ENCODE data around the gene CLIP3.
"Not testable (repeated sequence)": the region's sequence is repeated elsewhere in the genome, so short reads cannot be mapped to it uniquely, and the experiment has no call there.

Gene CLIP3

DNA sequence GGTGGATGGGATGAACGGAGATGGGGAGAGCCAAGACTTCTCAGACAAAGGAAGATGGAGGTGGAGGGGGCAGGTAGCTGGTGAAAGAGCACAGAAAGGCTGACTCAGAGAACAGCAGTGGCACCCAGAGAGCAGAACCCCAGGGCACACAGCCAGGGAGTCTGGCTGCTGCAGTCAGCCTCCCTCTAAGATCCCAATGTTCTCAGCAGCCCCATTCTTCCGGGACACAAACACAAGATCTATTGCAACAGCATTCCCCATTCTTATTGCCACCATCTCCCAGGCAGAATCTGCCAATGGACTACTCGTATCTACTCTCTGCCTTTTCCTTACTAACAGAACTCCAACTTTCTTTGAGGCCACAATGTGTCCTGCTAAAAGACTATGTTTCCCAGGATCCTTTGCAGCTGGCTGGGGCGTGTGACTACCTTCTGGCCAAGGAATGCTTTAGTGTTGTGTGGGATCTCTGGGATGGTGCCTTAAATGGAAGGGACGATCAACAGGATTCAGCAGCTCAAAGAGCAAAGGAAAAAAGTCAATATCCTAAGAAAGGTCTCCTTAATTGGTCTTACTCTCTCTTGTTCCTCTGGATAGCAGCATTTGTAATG, 13.9 kb upstream of the CLIP3 start:
- peaks cover 13% of the 10 kb centered on the region for H3K4me1 ChIP-seq (ENCODE audit: control insufficient read depth, insufficient read depth, low read length, unreplicated experiment)
- H3K27me3 ChIP-seq (ENCODE audit: insufficient read depth, low read length), result no peaks in the 10 kb centered on the region
- no peak overlapping the region for H2AFZ ChIP-seq (ENCODE audit: low read length, unreplicated experiment)
- H3K4me3 ChIP-seq (ENCODE audit: low read depth, low read length), result no peak overlapping the region
- no peaks in the 10 kb centered on the region for H3K79me2 ChIP-seq (ENCODE audit: control insufficient read depth, insufficient read depth, low read length, unreplicated experiment)
- no peak overlapping the region for H3K27ac ChIP-seq (ENCODE audit: low read depth, low read length)
- no peaks in the 10 kb centered on the region for H3K36me3 ChIP-seq (ENCODE audit: insufficient read depth, low read length)

DNA sequence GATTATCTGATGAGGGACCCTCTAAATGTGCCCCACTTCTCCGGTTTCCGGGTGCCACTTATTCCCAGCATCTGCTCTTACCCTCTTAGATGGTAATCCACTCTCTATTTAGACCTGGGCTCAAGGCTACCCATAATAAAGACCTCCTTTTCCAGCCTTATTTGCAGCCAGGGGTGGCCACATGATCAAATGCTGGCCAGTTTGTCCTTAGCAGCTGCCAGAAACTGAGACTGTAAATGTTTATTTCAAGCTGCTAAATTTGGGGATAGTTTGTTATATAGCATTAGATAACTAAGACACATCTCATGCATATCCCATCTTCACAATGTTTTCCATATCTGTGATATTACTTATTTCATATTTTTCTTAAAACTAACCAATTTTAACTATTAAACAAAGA, 11.3 kb upstream of the CLIP3 start:
- H2AFZ ChIP-seq (ENCODE audit: low read length, unreplicated experiment), result no peak overlapping the region
- H3K27ac ChIP-seq (ENCODE audit: low read depth, low read length), result no peak overlapping the region
- H3K79me2 ChIP-seq (ENCODE audit: control insufficient read depth, insufficient read depth, low read length, unreplicated experiment), result no peaks in the 10 kb centered on the region
- no peaks in the 10 kb centered on the region for H3K36me3 ChIP-seq (ENCODE audit: insufficient read depth, low read length)
- no peaks in the 10 kb centered on the region for H3K27me3 ChIP-seq (ENCODE audit: insufficient read depth, low read length)
- H3K4me1 ChIP-seq (ENCODE audit: control insufficient read depth, insufficient read depth, low read length, unreplicated experiment), result peaks cover 17% of the 10 kb centered on the region
- no peak overlapping the region for H3K4me3 ChIP-seq (ENCODE audit: low read depth, low read length)

DNA sequence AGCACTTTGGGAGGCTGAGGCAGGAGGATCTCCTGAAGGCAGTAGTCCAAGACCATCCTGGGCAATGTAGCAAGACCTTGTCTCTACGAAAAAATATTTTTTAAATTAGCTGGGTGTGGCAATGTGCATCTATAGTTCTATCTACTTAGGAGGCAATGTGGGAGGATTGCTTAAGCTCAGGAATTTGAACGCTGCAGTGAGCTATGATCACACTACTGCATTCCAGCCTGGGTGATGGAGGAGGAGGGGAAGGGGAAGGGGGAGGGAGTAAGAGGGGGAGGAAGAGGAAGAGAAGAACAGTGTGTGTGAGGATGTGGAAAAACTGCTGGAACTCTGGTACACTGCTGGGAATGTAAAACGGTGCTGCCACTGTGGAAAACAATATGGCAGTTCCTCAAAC, 9.2 kb upstream of the CLIP3 start:
- Histone ChIP-seq H3K4me1 (ENCODE audit: control insufficient read depth, insufficient read depth, low read length, unreplicated experiment) (peaks cover 17% of the 10 kb centered on the region), H2AFZ (ENCODE audit: low read length, unreplicated experiment) (no peak overlapping the region), H3K27me3 (ENCODE audit: insufficient read depth, low read length) (no peaks in the 10 kb centered on the region), H3K27ac (ENCODE audit: low read depth, low read length) (0 out of 2 replicates have a peak overlapping the region, but pooled peaks have one; percentile 39), H3K4me3 (ENCODE audit: low read depth, low read length) (no peak overlapping the region), H3K36me3 (ENCODE audit: insufficient read depth, low read length) (no peaks in the 10 kb centered on the region), H3K79me2 (ENCODE audit: control insufficient read depth, insufficient read depth, low read length, unreplicated experiment) (no peaks in the 10 kb centered on the region)

DNA sequence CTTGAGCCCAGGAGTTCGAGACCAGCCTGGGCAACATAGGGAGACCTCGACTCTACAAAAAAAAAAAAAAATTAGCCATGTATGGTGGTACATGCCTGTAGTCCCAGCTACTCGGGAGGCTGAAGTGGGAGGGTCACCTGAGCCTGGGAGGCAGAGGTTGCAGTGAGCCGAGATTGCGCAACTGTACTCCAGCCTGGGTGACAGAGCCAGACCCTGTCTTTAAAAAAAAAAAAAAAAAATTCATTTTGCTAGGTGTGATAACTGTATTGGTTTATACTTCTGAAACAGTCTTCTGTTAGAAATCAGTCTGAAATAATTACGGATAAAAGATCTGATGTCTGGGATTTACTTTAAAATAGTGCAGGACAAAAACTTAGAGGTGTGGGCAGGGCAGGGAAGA, 8.4 kb upstream of the CLIP3 start:
- H2AFZ ChIP-seq (ENCODE audit: low read length, unreplicated experiment); H3K4me3 ChIP-seq (ENCODE audit: low read depth, low read length); H3K36me3 ChIP-seq (ENCODE audit: insufficient read depth, low read length); H3K27me3 ChIP-seq (ENCODE audit: insufficient read depth, low read length); H3K79me2 ChIP-seq (ENCODE audit: control insufficient read depth, insufficient read depth, low read length, unreplicated experiment): not testable (repeated sequence)
- Histone ChIP-seq H3K4me1 (ENCODE audit: control insufficient read depth, insufficient read depth, low read length, unreplicated experiment) (peaks cover 13% of the 10 kb centered on the region), H3K27ac (ENCODE audit: low read depth, low read length) (peak overlapping the region; percentile 39; the same call in 1 of the 2 replicates)

DNA sequence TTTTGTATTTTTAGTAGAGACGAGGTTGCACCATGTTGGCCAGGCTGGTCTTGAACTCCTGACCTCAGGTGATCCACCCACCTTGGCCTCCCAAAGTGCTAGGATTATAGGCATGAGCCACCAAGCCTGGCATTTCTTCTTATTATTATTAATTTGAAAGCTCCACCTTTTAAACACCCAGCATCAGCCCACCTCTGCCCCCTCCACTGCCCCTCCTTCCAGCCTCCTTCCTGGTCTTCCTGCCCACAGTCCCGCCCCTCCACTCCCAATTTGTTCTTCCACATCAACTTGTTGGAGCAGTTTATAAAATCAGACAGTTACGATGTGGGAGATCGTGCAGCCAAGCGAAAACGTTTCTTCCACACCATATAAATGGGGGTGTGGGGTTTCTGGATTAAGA, 7.8 kb upstream of the CLIP3 start:
- H3K4me1 ChIP-seq (ENCODE audit: control insufficient read depth, insufficient read depth, low read length, unreplicated experiment), result peaks cover 13% of the 10 kb centered on the region
- H2AFZ ChIP-seq (ENCODE audit: low read length, unreplicated experiment), result no peak overlapping the region
- no peak overlapping the region for H3K27ac ChIP-seq (ENCODE audit: low read depth, low read length)
- no peaks in the 10 kb centered on the region for H3K27me3 ChIP-seq (ENCODE audit: insufficient read depth, low read length)
- H3K36me3 ChIP-seq (ENCODE audit: insufficient read depth, low read length), result no peaks in the 10 kb centered on the region
- H3K4me3 ChIP-seq (ENCODE audit: low read depth, low read length), result no peak overlapping the region
- H3K79me2 ChIP-seq (ENCODE audit: control insufficient read depth, insufficient read depth, low read length, unreplicated experiment), result no peaks in the 10 kb centered on the region

DNA sequence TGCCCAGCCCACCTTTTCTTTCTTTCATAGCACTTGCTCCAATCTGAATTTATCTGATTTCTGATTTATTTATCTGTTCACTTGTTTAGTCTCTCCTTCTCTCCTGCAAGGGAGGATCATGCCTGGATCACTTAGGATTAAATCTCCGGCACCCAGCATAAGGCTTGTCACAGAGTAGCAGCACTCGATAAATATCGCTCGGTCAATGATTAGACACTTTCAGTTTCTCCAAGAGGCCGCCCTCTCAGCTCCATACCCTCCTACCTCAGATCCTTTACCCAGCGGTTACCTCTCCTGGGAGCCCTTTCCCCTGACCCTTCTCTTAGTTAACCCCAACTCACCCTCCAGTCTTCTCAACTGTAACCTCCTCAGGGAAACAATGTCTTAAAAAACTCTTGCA, 1.4 kb downstream of the CLIP3 start:
- Histone ChIP-seq H3K4me1 (ENCODE audit: control insufficient read depth, insufficient read depth, low read length, unreplicated experiment) (no peaks in the 10 kb centered on the region), H3K27ac (ENCODE audit: low read depth, low read length) (no peak overlapping the region), H3K4me3 (ENCODE audit: low read depth, low read length) (no peak overlapping the region), H2AFZ (ENCODE audit: low read length, unreplicated experiment) (no peak overlapping the region), H3K27me3 (ENCODE audit: insufficient read depth, low read length) (no peaks in the 10 kb centered on the region), H3K36me3 (ENCODE audit: insufficient read depth, low read length) (no peaks in the 10 kb centered on the region), H3K79me2 (ENCODE audit: control insufficient read depth, insufficient read depth, low read length, unreplicated experiment) (no peaks in the 10 kb centered on the region)

DNA sequence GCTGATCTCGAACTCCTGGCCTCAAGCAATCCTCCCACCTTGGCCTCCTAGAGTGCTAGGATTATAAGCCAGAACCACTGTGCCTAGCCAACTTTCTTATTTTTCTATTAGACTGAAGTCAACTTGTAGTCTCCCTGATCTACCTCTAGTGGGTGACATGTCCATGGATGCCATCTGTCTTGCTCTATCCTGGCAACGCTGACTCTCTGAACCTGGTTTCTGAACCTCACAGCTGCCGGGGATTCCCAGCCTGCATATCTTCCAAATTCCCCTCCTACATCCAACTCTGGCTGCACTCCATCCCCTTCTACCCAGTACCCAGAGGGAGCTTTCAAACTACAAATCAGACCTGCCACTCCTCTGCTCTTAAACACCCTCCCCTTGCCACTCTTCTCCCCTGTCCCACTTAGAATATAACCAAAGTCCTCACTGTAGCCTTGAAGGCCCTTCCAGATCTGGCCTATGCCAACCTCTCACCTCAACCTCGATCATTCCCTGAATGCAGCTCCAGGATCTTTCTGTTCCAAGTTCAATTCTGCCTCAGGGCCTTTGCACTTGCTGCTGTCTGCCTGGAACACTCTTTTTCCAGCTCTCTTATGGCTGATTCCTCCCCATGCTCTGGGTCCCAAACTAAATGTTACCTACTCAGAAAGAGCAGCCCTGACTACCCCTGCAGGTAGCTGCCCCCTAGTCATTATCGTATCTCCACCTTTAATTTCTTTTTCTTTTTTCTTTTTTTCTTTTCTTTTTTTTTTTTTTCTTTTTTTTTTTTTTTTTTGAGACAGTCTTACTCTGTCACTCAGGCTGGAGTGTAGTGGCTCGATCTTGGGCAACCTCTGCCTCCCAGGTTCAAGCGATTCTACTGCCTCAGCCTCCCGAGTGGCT, 2.2 kb downstream of the CLIP3 start:
- no peak overlapping the region for H3K27ac ChIP-seq (ENCODE audit: low read depth, low read length)
- no peak overlapping the region for H2AFZ ChIP-seq (ENCODE audit: low read length, unreplicated experiment)
- H3K4me1 ChIP-seq (ENCODE audit: control insufficient read depth, insufficient read depth, low read length, unreplicated experiment), result no peaks in the 10 kb centered on the region

DNA sequence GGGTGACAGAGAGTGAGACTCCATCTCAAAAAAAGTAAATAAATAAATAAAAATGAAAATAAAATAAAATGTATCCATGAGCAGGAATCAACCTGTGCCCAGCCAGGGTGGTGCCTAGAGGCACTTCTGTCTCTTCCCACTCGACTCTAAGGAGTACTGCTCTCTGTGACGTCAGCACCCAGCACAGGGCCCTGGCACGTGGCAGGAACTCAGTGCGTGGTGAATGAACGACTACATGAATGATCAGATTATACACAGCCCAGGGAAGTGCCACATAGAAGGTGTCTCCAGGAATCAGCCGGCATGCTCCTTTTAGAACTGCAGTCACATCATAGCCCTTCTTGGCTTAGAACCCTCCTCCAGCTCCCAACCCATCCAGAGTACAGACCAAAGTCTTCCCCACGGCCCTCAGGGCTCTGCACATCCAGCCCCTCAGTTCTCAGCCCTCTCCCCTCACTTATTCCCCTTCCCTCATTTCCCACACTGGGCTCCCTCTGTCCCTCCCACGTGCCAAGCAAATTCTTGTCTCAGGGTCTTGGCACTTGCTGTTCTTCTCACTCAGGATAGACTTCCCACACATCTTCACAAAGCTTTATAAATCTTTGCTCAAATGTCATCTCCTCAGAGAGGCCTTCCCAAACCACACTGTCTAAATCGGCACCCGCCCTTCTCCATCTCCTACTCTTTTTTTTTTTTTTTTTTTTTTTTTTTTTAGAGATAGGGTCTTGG, 4.2 kb downstream of the CLIP3 start:
- H2AFZ ChIP-seq (ENCODE audit: low read length, unreplicated experiment), result no peak overlapping the region
- H3K4me3 ChIP-seq (ENCODE audit: low read depth, low read length), result no peak overlapping the region
- no peak overlapping the region for H3K27ac ChIP-seq (ENCODE audit: low read depth, low read length)
- no peaks in the 10 kb centered on the region for H3K4me1 ChIP-seq (ENCODE audit: control insufficient read depth, insufficient read depth, low read length, unreplicated experiment)
- no peaks in the 10 kb centered on the region for H3K36me3 ChIP-seq (ENCODE audit: insufficient read depth, low read length)
- no peaks in the 10 kb centered on the region for H3K79me2 ChIP-seq (ENCODE audit: control insufficient read depth, insufficient read depth, low read length, unreplicated experiment)
- no peaks in the 10 kb centered on the region for H3K27me3 ChIP-seq (ENCODE audit: insufficient read depth, low read length)

More for the DNA sequence above, 2.2 kb downstream of the CLIP3 start:
- H3K27me3 ChIP-seq (ENCODE audit: insufficient read depth, low read length), result no peaks in the 10 kb centered on the region
- no peak overlapping the region for H3K4me3 ChIP-seq (ENCODE audit: low read depth, low read length)
- H3K36me3 ChIP-seq (ENCODE audit: insufficient read depth, low read length), result no peaks in the 10 kb centered on the region
- H3K79me2 ChIP-seq (ENCODE audit: control insufficient read depth, insufficient read depth, low read length, unreplicated experiment), result no peaks in the 10 kb centered on the region

DNA sequence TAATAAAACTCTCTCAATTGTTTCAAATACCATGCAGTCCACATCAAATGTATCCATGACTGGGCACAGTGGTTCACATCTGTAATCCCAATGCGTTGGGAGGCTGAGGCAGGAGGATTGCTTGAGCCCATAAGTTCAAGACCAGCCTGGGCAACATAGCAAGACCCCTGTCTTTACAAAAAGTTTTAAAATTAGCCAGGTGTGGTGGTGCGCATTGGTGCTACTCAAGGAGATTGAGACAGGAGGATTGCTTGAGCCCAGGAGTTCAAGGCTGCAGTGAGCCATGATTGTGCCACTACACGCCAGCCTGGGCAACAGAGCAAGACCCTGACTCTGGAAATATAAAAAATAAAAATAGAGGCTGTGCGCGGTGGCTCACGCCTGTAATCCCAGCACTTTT, 5.0 kb downstream of the CLIP3 start:
- no peak overlapping the region for H3K27ac ChIP-seq (ENCODE audit: low read depth, low read length)
- no peak overlapping the region for H3K4me3 ChIP-seq (ENCODE audit: low read depth, low read length)
- H3K79me2 ChIP-seq (ENCODE audit: control insufficient read depth, insufficient read depth, low read length, unreplicated experiment), result no peaks in the 10 kb centered on the region
- no peaks in the 10 kb centered on the region for H3K27me3 ChIP-seq (ENCODE audit: insufficient read depth, low read length)
- H3K4me1 ChIP-seq (ENCODE audit: control insufficient read depth, insufficient read depth, low read length, unreplicated experiment), result no peaks in the 10 kb centered on the region
- H2AFZ ChIP-seq (ENCODE audit: low read length, unreplicated experiment), result no peak overlapping the region
- H3K36me3 ChIP-seq (ENCODE audit: insufficient read depth, low read length), result no peaks in the 10 kb centered on the region

DNA sequence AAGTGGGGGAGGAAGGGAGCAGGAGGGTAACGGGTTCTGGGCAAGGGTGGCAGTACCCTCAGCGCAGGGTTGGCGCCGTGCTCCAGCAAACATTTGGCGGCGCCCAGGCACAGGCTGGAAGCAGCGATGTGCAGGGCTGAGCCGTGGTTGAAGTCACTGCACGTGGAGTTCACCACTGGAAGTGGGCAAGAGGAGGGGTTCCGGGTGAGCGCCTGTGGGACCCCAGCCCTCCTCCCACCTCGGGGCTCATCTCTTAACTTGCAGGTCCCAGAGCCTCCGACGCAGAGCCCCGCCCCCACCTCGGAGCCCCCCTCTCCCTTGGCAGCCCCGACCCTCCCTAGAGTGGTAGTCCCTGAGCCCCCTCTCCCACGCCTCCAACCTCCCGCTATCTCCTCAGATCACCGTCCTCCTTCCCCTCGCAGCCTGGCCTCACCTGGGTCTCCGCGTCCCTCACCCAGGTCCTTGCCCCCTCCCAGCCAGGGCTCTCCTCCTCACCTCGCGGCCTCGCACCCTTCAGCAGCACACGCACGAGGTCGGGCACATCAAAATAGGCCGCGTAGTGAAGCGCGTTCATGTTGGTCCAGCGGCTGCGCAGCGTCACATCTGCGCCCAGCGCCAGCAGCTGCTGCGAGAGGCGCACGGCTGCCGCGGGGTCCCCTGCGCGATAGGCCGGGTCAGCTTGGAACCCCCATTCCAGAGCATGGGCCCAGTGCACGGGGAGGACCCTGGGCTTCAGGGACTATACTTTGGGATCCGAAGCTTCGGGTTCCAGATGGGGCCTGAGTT, 6.4 kb downstream of the CLIP3 start:
- Histone ChIP-seq H3K27me3 (ENCODE audit: insufficient read depth, low read length) (no peaks in the 10 kb centered on the region), H2AFZ (ENCODE audit: low read length, unreplicated experiment) (no peak overlapping the region), H3K79me2 (ENCODE audit: control insufficient read depth, insufficient read depth, low read length, unreplicated experiment) (no peaks in the 10 kb centered on the region), H3K4me1 (ENCODE audit: control insufficient read depth, insufficient read depth, low read length, unreplicated experiment) (no peaks in the 10 kb centered on the region), H3K4me3 (ENCODE audit: low read depth, low read length) (no peak overlapping the region), H3K36me3 (ENCODE audit: insufficient read depth, low read length) (no peaks in the 10 kb centered on the region), H3K27ac (ENCODE audit: low read depth, low read length) (no peak overlapping the region)

Measured in ACC112 (cell line).